HepG2 (cell line): ENCODE measurements around the gene EGLN2. TPM values are rescaled to one million over a fixed set of nuclear protein-coding genes. Genes with fewer than 3 reads are reported as not detected.

ENCODE experiments used
- ADNP ChIP-seq: sonication (generic); formaldehyde crosslinking; IDR thresholded peaks from 2 replicates; pipeline ENCODE4 v1.4.0; 2020; ENCODE audit warnings: missing genetic modification reagents
- CENPT ChIP-seq: sonication (generic); formaldehyde crosslinking; IDR thresholded peaks from 2 replicates; pipeline ENCODE4 v1.8.0; 2022; ENCODE audit warnings: low read depth, mild to moderate bottlenecking, moderate library complexity, missing genetic modification reagents
- ELF1 ChIP-seq: sonication (generic); formaldehyde crosslinking; IDR thresholded peaks from 2 replicates; pipeline ENCODE4 v1.4.0; 2020; ENCODE audit warnings: missing genetic modification reagents
- NR2C2 ChIP-seq: sonication (generic); formaldehyde crosslinking; IDR thresholded peaks from 2 replicates; pipeline ENCODE4 v1.4.0; 2020; ENCODE audit warnings: missing genetic modification reagents, mild to moderate bottlenecking, moderate library complexity, borderline replicate concordance
- RBM22 ChIP-seq: fragments of 200-400 bp; formaldehyde crosslinking; optimal IDR thresholded peaks from 2 replicates; pipeline ENCODE3; 2017; ENCODE audit warnings: mild to moderate bottlenecking, low read length, moderate library complexity
- TAF15 ChIP-seq: fragments of 200-400 bp; formaldehyde crosslinking; IDR thresholded peaks from one replicate; pipeline ENCODE4 v1.6.1; 2018; ENCODE audit warnings: mild to moderate bottlenecking, low read depth, low read length; ENCODE audit not compliant: poor library complexity, severe bottlenecking
- ZNF530 ChIP-seq: sonication (generic); formaldehyde crosslinking; IDR thresholded peaks from 2 replicates; pipeline ENCODE4 v1.5.0; 2020; ENCODE audit warnings: low read depth, mild to moderate bottlenecking, missing genetic modification reagents
- ZNF83 ChIP-seq: sonication (generic); formaldehyde crosslinking; IDR thresholded peaks from 2 replicates; pipeline ENCODE4 v1.4.0; 2020; ENCODE audit warnings: missing genetic modification reagents, mild to moderate bottlenecking, borderline replicate concordance
- polyA plus RNA-seq, 8 experiments: library from polyadenylated mRNA; depleted of rRNA in 3 of 8; stranded (reverse) in 7 of 8; unstranded in 1 of 8; fragments of >200 nt; fragmentation: Illumina TruSeq in 4 of 8; extraction: Trizol in 4 of 8; gene quantifications; 2 replicates each; pipeline versions ENCODE4 v1.2.1 to v1.2.3, GENCODE V29; 2011 to 2016; ENCODE audit warnings: low read depth in 4 of 8, missing spikeins in 1 of 8, mixed read lengths in 1 of 8; ENCODE audit not compliant: insufficient read depth in 1 of 8
- total RNA-seq, 5 experiments: library from RNA; depleted of rRNA; stranded (reverse); fragments of >200 nt; fragmentation: Illumina TruSeq; extraction: Trizol; gene quantifications; 2 replicates each; pipeline ENCODE4 v1.2.3, GENCODE V29; 2016; ENCODE audit warnings: low read depth in 1 of 5
- TF ChIP-seq, protein P1 (sequence below): sonication (generic); formaldehyde crosslinking; IDR thresholded peaks from 2 replicates; pipeline ENCODE4 v1.4.0; 2020; ENCODE audit warnings: missing genetic modification reagents, borderline replicate concordance
- TF ChIP-seq, protein P2 (sequence below): sonication (generic); formaldehyde crosslinking; IDR thresholded peaks from 2 replicates; pipeline ENCODE4 v1.4.0; 2020; ENCODE audit warnings: mild to moderate bottlenecking, missing genetic modification reagents, borderline replicate concordance
- TF ChIP-seq, protein P3 (sequence below): sonication (generic); formaldehyde crosslinking; conservative IDR thresholded peaks from 2 replicates; pipeline ENCODE4 v1.5.0; 2020; ENCODE audit warnings: missing genetic modification reagents
- TF ChIP-seq, protein P4 (sequence below): sonication (generic); formaldehyde crosslinking; IDR thresholded peaks from 2 replicates; pipeline ENCODE4 v1.5.0; 2020; ENCODE audit warnings: missing genetic modification reagents
- TF ChIP-seq, protein P5 (sequence below): sonication (generic); formaldehyde crosslinking; IDR thresholded peaks from 2 replicates; pipeline ENCODE4 v1.5.1; 2020; ENCODE audit warnings: missing genetic modification reagents, mild to moderate bottlenecking, borderline replicate concordance

EGLN2 gene
- total and polyA plus RNA-seq, 2 of the 13 experiments (the other 11 are each of a cell fraction or from before 2014, with no cell fraction given) = 16.5 to 40.8 TPM

DNA sequence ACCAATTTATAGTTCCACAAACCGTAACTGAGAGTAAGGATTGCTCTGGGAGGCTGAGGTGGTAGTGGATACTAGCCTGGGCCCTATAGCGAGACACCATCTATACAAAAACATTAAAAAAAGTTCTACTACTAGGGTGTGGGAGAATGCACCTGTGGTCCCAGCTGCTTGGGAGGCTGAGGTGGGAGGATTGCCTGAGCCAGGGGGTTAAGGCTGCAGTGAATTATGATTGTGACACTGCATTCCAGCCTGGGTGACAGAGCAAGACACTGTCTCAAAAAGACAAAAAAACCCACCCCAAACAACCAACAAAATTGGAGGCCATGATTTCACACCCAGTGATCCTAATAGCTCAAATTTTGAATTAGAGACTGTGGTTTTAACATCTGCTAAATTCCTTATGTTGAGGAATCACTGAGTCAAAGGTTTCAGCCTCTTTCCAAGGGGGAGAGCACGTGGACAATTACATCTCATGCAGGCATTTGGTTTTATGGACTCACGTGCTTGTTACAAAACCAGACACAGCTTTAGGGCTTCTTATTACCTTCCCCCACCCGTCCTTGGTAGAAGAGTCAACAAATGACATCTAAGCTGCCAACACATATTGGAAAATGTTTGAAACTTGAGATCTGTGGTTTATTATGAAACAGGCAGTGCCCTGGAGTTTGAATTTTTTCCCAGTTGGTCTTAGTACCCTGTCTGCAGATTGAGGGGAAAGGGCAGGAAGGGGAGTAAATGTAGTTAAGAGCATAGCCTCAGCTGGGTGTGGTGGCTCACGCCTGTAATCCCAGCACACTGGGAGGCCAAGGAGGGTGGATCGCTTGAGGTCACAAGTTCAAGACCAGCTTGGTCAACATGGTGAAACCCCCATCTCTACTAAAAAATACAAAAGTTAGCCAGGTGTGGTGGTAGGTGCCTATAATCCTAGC lies 32.8 kb downstream of the EGLN2 start (continued):
- TF ChIP-seq, protein P1, sequence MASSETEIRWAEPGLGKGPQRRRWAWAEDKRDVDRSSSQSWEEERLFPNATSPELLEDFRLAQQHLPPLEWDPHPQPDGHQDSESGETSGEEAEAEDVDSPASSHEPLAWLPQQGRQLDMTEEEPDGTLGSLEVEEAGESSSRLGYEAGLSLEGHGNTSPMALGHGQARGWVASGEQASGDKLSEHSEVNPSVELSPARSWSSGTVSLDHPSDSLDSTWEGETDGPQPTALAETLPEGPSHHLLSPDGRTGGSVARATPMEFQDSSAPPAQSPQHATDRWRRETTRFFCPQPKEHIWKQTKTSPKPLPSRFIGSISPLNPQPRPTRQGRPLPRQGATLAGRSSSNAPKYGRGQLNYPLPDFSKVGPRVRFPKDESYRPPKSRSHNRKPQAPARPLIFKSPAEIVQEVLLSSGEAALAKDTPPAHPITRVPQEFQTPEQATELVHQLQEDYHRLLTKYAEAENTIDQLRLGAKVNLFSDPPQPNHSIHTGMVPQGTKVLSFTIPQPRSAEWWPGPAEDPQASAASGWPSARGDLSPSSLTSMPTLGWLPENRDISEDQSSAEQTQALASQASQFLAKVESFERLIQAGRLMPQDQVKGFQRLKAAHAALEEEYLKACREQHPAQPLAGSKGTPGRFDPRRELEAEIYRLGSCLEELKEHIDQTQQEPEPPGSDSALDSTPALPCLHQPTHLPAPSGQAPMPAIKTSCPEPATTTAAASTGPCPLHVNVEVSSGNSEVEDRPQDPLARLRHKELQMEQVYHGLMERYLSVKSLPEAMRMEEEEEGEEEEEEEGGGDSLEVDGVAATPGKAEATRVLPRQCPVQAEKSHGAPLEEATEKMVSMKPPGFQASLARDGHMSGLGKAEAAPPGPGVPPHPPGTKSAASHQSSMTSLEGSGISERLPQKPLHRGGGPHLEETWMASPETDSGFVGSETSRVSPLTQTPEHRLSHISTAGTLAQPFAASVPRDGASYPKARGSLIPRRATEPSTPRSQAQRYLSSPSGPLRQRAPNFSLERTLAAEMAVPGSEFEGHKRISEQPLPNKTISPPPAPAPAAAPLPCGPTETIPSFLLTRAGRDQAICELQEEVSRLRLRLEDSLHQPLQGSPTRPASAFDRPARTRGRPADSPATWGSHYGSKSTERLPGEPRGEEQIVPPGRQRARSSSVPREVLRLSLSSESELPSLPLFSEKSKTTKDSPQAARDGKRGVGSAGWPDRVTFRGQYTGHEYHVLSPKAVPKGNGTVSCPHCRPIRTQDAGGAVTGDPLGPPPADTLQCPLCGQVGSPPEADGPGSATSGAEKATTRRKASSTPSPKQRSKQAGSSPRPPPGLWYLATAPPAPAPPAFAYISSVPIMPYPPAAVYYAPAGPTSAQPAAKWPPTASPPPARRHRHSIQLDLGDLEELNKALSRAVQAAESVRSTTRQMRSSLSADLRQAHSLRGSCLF = no peak
- no peak for TF ChIP-seq TAF15
- TF ChIP-seq, protein P2, sequence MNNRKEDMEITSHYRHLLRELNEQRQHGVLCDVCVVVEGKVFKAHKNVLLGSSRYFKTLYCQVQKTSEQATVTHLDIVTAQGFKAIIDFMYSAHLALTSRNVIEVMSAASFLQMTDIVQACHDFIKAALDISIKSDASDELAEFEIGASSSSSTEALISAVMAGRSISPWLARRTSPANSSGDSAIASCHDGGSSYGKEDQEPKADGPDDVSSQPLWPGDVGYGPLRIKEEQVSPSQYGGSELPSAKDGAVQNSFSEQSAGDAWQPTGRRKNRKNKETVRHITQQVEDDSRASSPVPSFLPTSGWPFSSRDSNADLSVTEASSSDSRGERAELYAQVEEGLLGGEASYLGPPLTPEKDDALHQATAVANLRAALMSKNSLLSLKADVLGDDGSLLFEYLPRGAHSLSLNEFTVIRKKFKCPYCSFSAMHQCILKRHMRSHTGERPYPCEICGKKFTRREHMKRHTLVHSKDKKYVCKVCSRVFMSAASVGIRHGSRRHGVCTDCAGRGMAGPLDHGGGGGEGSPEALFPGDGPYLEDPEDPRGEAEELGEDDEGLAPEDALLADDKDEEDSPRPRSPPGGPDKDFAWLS (CRISPR knock-in tag) = no peak
- TF ChIP-seq, protein P3, sequence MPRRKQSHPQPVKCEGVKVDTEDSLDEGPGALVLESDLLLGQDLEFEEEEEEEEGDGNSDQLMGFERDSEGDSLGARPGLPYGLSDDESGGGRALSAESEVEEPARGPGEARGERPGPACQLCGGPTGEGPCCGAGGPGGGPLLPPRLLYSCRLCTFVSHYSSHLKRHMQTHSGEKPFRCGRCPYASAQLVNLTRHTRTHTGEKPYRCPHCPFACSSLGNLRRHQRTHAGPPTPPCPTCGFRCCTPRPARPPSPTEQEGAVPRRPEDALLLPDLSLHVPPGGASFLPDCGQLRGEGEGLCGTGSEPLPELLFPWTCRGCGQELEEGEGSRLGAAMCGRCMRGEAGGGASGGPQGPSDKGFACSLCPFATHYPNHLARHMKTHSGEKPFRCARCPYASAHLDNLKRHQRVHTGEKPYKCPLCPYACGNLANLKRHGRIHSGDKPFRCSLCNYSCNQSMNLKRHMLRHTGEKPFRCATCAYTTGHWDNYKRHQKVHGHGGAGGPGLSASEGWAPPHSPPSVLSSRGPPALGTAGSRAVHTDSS (CRISPR knock-in tag) = no peak
- TF ChIP-seq NR2C2 (CRISPR knock-in tag) = peak; percentile 80
- TF ChIP-seq ZNF83 = no peak
- TF ChIP-seq, protein P4, sequence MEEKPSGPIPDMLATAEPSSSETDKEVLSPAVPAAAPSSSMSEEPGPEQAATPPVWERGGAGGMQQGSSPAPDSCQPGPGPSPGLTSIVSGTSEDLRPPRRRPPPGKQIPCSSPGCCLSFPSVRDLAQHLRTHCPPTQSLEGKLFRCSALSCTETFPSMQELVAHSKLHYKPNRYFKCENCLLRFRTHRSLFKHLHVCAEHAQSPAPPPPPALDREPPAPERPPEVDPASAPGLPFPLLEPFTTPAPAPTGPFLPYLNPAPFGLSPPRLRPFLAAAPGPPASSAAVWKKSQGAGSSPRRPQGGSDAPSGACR = 0 out of 2 replicates have a peak, but pooled peaks have one; percentile 52
- TF ChIP-seq ADNP (CRISPR knock-in tag) = no peak
- TF ChIP-seq, protein P5, sequence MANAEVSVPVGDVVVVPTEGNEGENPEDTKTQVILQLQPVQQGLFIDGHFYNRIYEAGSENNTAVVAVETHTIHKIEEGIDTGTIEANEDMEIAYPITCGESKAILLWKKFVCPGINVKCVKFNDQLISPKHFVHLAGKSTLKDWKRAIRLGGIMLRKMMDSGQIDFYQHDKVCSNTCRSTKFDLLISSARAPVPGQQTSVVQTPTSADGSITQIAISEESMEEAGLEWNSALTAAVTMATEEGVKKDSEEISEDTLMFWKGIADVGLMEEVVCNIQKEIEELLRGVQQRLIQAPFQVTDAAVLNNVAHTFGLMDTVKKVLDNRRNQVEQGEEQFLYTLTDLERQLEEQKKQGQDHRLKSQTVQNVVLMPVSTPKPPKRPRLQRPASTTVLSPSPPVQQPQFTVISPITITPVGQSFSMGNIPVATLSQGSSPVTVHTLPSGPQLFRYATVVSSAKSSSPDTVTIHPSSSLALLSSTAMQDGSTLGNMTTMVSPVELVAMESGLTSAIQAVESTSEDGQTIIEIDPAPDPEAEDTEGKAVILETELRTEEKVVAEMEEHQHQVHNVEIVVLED (CRISPR knock-in tag) = peak; percentile 24; the same call in 1 of the 2 replicates
- no peak for TF ChIP-seq CENPT
- peak; percentile 14; the same call in 1 of the 2 replicates for TF ChIP-seq ELF1 (CRISPR knock-in tag)
- no peak for TF ChIP-seq ZNF530 (CRISPR knock-in tag)
- no peak for TF ChIP-seq RBM22
